AG09309 (cell line): Measurements from ENCODE around the gene NRCAM.

Source experiments
- DNase-seq: peaks from one replicate; pipeline ENCODE4 v3.0.0-alpha.2; 2010; ENCODE audit warnings: low read depth
- H3K4me3 ChIP-seq: 2 replicates; pipeline ENCODE4 v1.5.1; 2011; ENCODE audit warnings: mild to moderate bottlenecking, low read depth, low read length, moderate library complexity; ENCODE audit not compliant: control insufficient read depth
- TF ChIP-seq, protein P1 (sequence below): IDR thresholded peaks from 2 replicates; pipeline ENCODE4 v1.5.1; 2011; ENCODE audit warnings: mild to moderate bottlenecking, low read depth, low read length, inconsistent platforms; ENCODE audit not compliant: insufficient read depth, control insufficient read depth; ENCODE audit errors: missing control alignments

Gene NRCAM

DNA sequence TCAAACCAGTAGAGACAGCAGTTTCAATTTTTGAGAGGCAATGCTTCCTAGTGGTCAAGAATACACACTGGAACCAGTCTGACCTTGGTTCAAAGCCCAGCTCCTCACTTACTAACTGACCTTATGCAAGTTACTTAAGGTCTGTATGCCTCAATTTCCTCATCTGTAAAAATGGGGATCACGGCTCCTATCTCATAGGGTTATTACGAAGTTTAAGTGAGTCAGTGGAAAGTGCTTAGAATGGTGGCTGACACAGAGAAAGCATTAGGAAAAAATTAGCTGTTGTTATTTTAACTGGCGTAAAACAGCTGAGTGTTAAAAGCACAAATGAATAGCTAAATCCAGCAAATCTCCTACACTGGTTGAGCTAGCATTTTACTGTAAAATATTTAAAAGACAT lies 163.7 kb downstream of the NRCAM start:
- H3K4me3 ChIP-seq, result no peak overlapping the region
- no peak for DNase-seq
- TF ChIP-seq, protein P1, sequence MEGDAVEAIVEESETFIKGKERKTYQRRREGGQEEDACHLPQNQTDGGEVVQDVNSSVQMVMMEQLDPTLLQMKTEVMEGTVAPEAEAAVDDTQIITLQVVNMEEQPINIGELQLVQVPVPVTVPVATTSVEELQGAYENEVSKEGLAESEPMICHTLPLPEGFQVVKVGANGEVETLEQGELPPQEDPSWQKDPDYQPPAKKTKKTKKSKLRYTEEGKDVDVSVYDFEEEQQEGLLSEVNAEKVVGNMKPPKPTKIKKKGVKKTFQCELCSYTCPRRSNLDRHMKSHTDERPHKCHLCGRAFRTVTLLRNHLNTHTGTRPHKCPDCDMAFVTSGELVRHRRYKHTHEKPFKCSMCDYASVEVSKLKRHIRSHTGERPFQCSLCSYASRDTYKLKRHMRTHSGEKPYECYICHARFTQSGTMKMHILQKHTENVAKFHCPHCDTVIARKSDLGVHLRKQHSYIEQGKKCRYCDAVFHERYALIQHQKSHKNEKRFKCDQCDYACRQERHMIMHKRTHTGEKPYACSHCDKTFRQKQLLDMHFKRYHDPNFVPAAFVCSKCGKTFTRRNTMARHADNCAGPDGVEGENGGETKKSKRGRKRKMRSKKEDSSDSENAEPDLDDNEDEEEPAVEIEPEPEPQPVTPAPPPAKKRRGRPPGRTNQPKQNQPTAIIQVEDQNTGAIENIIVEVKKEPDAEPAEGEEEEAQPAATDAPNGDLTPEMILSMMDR, result no peak

DNA sequence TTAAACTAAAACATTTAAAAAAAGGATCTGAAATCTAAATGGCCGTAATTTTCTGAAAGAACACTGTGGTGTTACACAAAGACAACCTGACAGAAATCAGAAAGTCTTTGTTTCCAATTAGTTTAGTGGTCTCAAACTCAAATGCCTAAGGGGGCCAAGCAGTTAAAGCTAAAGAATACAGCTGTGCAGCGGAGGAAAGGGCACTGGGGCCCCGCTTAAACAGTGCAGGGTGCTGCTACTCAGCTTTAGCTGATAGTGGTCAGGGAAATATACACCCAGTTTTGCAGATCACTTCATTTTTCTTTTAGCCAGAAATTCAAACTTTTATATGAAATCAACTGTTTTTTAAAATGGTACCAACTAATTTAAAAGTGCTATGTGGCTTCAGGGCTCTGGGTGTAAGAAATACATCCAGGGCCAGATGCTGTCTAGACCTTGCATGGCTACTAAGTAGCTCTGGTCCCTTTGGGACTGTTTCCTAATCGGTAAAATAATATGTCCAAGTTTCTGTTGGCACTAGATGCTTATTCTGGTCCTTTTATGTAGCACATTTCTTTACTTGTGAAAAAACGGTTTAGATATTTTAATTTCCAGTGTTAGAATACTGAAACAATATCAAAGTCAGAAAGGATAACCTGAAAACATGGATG lies 164.3 kb downstream of the NRCAM start:
- DNase-seq, result no peak
- H3K4me3 ChIP-seq, result no peak overlapping the region
- TF ChIP-seq, protein P1, result no peak

DNA sequence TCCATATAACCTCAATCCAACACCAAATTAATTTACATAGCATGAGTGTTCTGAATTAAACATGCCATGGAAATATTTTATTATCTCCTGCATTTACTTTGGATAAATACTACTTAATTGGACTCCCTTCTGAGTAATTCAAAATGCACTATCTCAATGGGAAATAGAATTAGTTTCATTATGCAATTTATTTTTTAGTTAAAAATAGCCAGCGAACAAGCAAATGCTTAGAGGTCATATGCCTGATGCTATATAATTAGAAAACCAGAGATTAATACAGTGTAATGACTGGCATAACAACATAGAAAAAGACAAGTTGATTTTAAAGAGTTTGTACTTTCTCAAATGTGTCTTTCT lies 165.1 kb downstream of the NRCAM start:
- TF ChIP-seq, protein P1, result no peak
- no peak overlapping the region for H3K4me3 ChIP-seq
- DNase-seq, result no peak

DNA sequence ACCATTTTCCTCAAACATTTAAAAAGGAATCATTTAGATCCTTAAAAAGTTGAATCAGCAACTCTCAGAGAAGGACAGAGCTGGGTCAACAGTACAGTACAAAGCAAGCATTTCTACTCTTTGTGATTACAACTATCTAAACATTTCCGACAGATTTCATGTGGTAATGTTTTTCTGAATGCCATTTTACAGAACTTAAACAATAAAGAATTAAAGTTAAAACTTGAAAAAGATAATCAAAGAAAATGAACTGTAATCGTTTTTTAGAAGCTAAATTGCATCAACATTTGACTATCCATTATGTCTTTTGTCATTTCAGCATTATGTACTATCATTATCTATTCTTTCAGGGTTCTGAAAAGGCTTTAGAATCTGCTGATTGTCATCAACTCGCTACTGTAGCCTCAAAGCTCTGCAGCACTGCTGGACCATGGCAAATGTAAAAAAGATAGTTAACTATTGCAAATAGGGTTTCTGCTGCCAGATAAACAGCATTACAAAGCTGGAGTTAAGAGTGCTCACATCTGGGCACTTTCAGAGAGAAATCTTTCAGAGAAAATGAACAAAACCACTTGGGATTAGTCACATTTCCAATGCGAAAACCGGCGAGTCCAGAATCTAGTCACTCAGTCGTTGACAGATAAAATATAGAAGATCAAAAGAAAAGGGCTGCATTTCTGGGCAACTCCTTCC lies 165.6 kb downstream of the NRCAM start:
- no peak for DNase-seq
- no peak overlapping the region for H3K4me3 ChIP-seq
- TF ChIP-seq, protein P1, result no peak

DNA sequence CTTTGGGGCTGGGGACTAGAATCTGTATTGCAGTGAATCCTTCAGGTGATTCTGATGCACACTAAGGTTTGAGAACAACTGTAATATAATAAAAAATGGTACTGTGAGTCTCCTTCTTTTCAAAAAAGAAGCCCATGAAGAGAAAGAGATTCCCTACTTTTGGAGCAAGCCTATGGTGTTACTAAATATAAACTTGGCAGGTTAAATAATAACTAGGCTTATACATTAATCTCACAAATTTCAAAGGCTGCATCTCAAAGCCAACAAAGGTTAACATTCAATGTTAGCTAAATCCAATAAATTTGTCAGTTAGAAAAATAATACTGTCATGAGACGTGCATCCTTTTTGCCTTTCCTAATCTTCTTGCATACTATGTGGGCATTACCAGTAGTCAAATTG lies 166.4 kb downstream of the NRCAM start:
- DNase-seq, result no peak
- TF ChIP-seq, protein P1, result no peak
- no peak overlapping the region for H3K4me3 ChIP-seq

DNA sequence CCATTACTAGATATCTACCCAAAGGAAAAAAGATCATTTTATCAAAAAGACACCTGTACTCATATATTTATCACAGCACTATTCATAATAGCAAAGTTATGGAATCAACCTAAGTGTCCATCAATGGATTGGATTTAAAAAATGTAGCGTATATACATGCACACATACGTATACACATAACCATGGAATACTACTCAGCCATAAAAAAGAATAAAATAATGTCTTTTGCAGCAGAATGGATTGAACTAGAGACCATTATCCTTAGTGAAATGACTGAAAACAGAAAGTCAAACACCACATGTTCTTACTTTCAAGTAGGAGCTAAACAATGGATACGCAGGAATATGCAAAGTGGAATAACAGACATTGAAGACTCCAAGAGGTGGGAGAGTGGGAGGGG lies 168.4 kb downstream of the NRCAM start:
- TF ChIP-seq, protein P1, result no peak
- no peak overlapping the region for H3K4me3 ChIP-seq
- no peak for DNase-seq
